Right lobe of liver (tissue), 6 donors: ENCODE data around the gene INSIG1. TPM values are rescaled to one million over a fixed set of nuclear protein-coding genes. Genes with fewer than 3 reads are reported as not detected.

Experiments
- ATAC-seq, 4 donors: fragments of 200-7000 bp; cut with Tn5 transposase; one replicate each; pipeline ENCODE4 v1.9.1; 2020; ENCODE audit warnings: mild to moderate bottlenecking in 4 of 4, moderate library complexity in 4 of 4
- DNase-seq, 3 donors: peaks; one replicate each; pipeline ENCODE4 v3.0.0-alpha.2; 2020
- H3K27ac ChIP-seq, 3 donors: fragments of 200-600 bp; one replicate each; pipeline ENCODE4 v1.8.0; 2022
- H3K27me3 ChIP-seq, 2 donors: fragments of 200-600 bp; one replicate each; pipeline ENCODE4 v1.8.0; 2022
- H3K36me3 ChIP-seq, 4 donors: fragments of 200-600 bp; sonication (generic) in 1 of 4; one replicate each; pipeline versions ENCODE4 v1.5.1 to v1.8.0; 2017 to 2022; ENCODE audit warnings: control low read depth in 1 of 4
- H3K4me1 ChIP-seq, 4 donors: fragments of 200-600 bp; sonication (generic) in 1 of 4; one replicate each; pipeline versions ENCODE4 v1.5.1 to v1.8.0; 2017 to 2022; ENCODE audit warnings: control low read depth in 1 of 4
- H3K4me3 ChIP-seq, 3 donors: fragments of 200-600 bp; one replicate each; pipeline ENCODE4 v1.8.0; 2022
- H3K9me3 ChIP-seq, 4 donors: fragments of 200-600 bp; sonication (generic) in 1 of 4; one replicate each; pipeline versions ENCODE4 v1.5.1 to v1.8.0; 2017 to 2022; ENCODE audit warnings: control low read depth in 1 of 4
- CTCF ChIP-seq, 4 donors: fragments of 200-600 bp in 3 of 4; fragments of 450-650 bp in 1 of 4; IDR thresholded peaks; one replicate each; pipeline versions ENCODE4 v1.5.1 to v1.8.0; 2016 to 2022; ENCODE audit warnings: antibody characterized with exemption in 4 of 4, mild to moderate bottlenecking in 2 of 4
- POLR2A ChIP-seq: fragments of 450-650 bp; IDR thresholded peaks from one replicate; pipeline ENCODE4 v1.6.1; 2017; ENCODE audit warnings: antibody characterized with exemption, mild to moderate bottlenecking
- WGBS: methylation state at CpG from one replicate; pipeline ENCODE4 v1.1.6; 2018; ENCODE audit warnings: low coverage, low lambda C conversion rate; ENCODE audit not compliant: insufficient coverage; ENCODE audit errors: missing lambda C conversion rate; 5-methylcytosine and 5-hydroxymethylcytosine counted together
- intact Hi-C, 2 donors: fragments of 100-400 bp; cut with DNase I; formaldehyde crosslinking; loops; one replicate each; pipeline versions ENCODE4 v1.11.2 to v1.14.1; 2022
- total RNA-seq, 6 experiments: library from RNA; depleted of rRNA in 2 of 6; stranded (reverse); fragments of >200 nt in 2 of 6; fragmentation: NEBNext Ultra II Directional in 3 of 6; extraction: Animal tissue kit (Norgen Biotek cat#: 25700) in 3 of 6; gene quantifications; one replicate each; pipeline versions ENCODE4 v1.1.0 to v1.2.4, GENCODE V29; 2016 to 2023
- donor health status: DM: no; HTN: yes; CAD: no.
- donor health status: DM: no; HTN: no; CAD: no.
- donor health status: DM: no; HTN: no; CAD: no.
- donor health status: DM: no; HTN: yes; CAD: no.
- donor health status: DM: no; HTN: yes; CAD: no.

Gene INSIG1
- total RNA-seq, 6 experiments from 2014 or later = 130 to 625 (median 205) TPM

- H3K27ac ChIP-seq = no peak overlapping the region
- no CpG with 5 or more reads among the region's 5 CpGs for WGBS
- no peaks in the 10 kb centered on the region for H3K4me1 ChIP-seq
- ATAC-seq (no peak), DNase-seq (no peak)
- no peaks in the 10 kb centered on the region for H3K9me3 ChIP-seq
- TF ChIP-seq CTCF (IDR thresholded peaks at IDR 0.05) (no peak), POLR2A (no peak)
- no peak overlapping the region for H3K4me3 ChIP-seq
- intact Hi-C loops = no loop called here
- H3K27me3 ChIP-seq = no peaks in the 10 kb centered on the region
- H3K36me3 ChIP-seq = no peaks in the 10 kb centered on the region
These were observed 31.5 kb downstream of the INSIG1 start for GRCh38 chr7:155329225-155329624.

- Histone ChIP-seq H3K27me3 (no peaks in the 10 kb centered on the region), H3K4me1 (no peaks in the 10 kb centered on the region), H3K27ac (no peak overlapping the region), H3K9me3 (no peaks in the 10 kb centered on the region), H3K36me3 (no peaks in the 10 kb centered on the region), H3K4me3 (no peak overlapping the region)
- intact Hi-C loops = no loop called here
- TF ChIP-seq CTCF (IDR thresholded peaks at IDR 0.05) (no peak), POLR2A (no peak)
- WGBS = 63% methylated on average over 4 of the region's 4 CpGs
- DNase-seq (no peak), ATAC-seq (no peak)
These were observed 33.7 kb downstream of the INSIG1 start for GRCh38 chr7:155331396-155331795.

GRCh38 chr7:155333346-155334234, 35.9 kb downstream of the INSIG1 start:
- ATAC-seq (peak in 1 of 4 donors; percentile 28), DNase-seq (no peak)
- Histone ChIP-seq H3K27me3 (no peaks in the 10 kb centered on the region), H3K27ac (no peak overlapping the region), H3K4me3 (no peak overlapping the region), H3K9me3 (no peaks in the 10 kb centered on the region), H3K4me1 (no peaks in the 10 kb centered on the region), H3K36me3 (no peaks in the 10 kb centered on the region)
- intact Hi-C loops = no loop called here
- 55% methylated on average over 13 of the region's 23 CpGs for WGBS
- TF ChIP-seq POLR2A = no peak
- no peak for TF ChIP-seq CTCF (IDR thresholded peaks at IDR 0.05)

- TF ChIP-seq POLR2A = no peak
- no peak for TF ChIP-seq CTCF (IDR thresholded peaks at IDR 0.05)
- Histone ChIP-seq H3K36me3 (no peaks in the 10 kb centered on the region), H3K27me3 (no peaks in the 10 kb centered on the region), H3K4me1 (no peaks in the 10 kb centered on the region), H3K27ac (no peak overlapping the region), H3K4me3 (no peak overlapping the region), H3K9me3 (no peaks in the 10 kb centered on the region)
- intact Hi-C loops = no loop called here
- 72% methylated on average over 13 of the region's 21 CpGs for WGBS
- ATAC-seq (no peak), DNase-seq (no peak)
These were observed 39.3 kb downstream of the INSIG1 start for GRCh38 chr7:155336812-155337602.
